SK-N-MC (cell line): ENCODE measurements around the gene RBMS1.

ENCODE experiments used
- DNase-seq: peaks from one replicate; pipeline ENCODE4 v3.0.0-alpha.2; 2011; ENCODE audit warnings: low read depth, low spot score
- H3K27ac ChIP-seq: fragments of 200-600 bp; sonication (generic); 2 replicates; pipeline ENCODE4 v1.5.1; 2016; ENCODE audit warnings: mixed run types
- H3K36me3 ChIP-seq: fragments of 200-600 bp; sonication (generic); 2 replicates; pipeline ENCODE4 v1.6.1; 2017; ENCODE audit warnings: antibody characterized with exemption, low read length, mixed read lengths; ENCODE audit not compliant: insufficient read depth
- H3K4me3 ChIP-seq: fragments of 200-600 bp; sonication (generic); 2 replicates; pipeline ENCODE4 v1.5.1; 2016
- H3K9ac ChIP-seq: fragments of 200-600 bp; sonication (generic); 2 replicates; pipeline ENCODE4 v1.8.0; 2017; ENCODE audit warnings: mixed run types, mixed read lengths; ENCODE audit not compliant: insufficient read length
- H3K9me3 ChIP-seq: fragments of 200-600 bp; sonication (generic); 2 replicates; pipeline ENCODE4 v1.6.1; 2017; ENCODE audit warnings: low read depth, mild to moderate bottlenecking, antibody characterized with exemption, low read length, moderate library complexity, mixed read lengths
- EZH2 ChIP-seq: fragments of 200-600 bp; sonication (generic); IDR thresholded peaks from one replicate; pipeline ENCODE4 v1.6.1; 2017; ENCODE audit warnings: antibody characterized with exemption
- FOXP2 ChIP-seq: optimal IDR thresholded peaks from 2 replicates; pipeline ENCODE3; 2011; ENCODE audit warnings: mild to moderate bottlenecking, moderate library complexity; ENCODE audit not compliant: insufficient read depth; ENCODE audit errors: extremely low read length, control extremely low read depth
- POLR2AphosphoS5 ChIP-seq: IDR thresholded peaks from 2 replicates; pipeline ENCODE4 v1.6.1; 2012; ENCODE audit warnings: mild to moderate bottlenecking, low read depth, low read length, borderline replicate concordance

The RBMS1 gene

DNA sequence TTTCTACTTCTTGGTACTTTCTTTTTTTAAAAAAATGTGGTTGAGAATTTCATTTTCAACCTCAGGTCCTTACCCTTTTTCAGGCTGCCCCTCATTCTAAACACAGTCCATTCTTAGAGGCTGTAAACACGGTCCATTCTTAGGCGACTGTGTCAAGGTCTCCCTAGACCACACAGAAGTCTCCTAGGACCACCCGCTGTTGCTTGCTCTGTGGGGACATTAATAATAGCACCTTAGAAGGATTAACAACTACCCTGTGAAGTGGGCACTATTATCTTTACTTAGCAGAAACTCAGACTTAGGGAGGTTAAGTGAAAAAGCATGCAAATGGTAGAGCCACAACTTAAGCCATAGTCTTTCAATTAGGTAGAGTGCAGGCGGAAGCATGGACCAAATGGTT is 91.7 kb downstream of the RBMS1 start:
- Histone ChIP-seq H3K36me3 (no peaks in the 10 kb centered on the region), H3K9ac (no peak overlapping the region), H3K27ac (no peak overlapping the region), H3K4me3 (no peak overlapping the region), H3K9me3 (no peaks in the 10 kb centered on the region)
- DNase-seq: no peak
- no peak for TF ChIP-seq POLR2AphosphoS5
- TF ChIP-seq FOXP2: no peak
- no peak for TF ChIP-seq EZH2

DNA sequence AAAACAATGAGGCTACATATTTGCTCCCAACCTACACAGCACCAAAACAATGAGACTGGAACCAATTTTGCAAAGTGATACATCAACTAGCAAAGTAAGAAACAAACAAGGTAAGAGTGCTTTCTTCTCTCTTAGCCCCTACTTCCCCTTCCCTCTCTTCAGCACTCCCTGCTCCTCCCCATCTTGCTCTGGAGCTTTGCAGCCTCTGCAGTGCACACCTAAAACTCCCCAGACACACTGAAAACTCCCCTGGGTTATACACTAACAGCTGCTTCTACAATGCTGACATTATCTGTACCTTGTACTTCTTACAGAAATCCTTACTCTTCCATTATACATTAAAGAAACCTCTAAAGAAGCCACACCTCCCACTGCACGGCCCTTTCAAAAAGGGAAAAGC is 93.7 kb downstream of the RBMS1 start:
- H3K36me3 ChIP-seq: no peaks in the 10 kb centered on the region
- H3K9me3 ChIP-seq: no peaks in the 10 kb centered on the region
- DNase-seq: no peak
- H3K27ac ChIP-seq: no peak overlapping the region
- TF ChIP-seq FOXP2: no peak
- TF ChIP-seq EZH2: no peak
- TF ChIP-seq POLR2AphosphoS5: no peak
- H3K4me3 ChIP-seq: no peak overlapping the region
- no peak overlapping the region for H3K9ac ChIP-seq

- no peaks in the 10 kb centered on the region for H3K36me3 ChIP-seq
- H3K9ac ChIP-seq: no peak overlapping the region
- no peak overlapping the region for H3K27ac ChIP-seq
- TF ChIP-seq EZH2 (no peak), FOXP2 (no peak), POLR2AphosphoS5 (no peak)
- H3K4me3 ChIP-seq: no peak overlapping the region
- no peak for DNase-seq
- no peaks in the 10 kb centered on the region for H3K9me3 ChIP-seq
Observed at GRCh38 chr2:160397530-160397865, 96.1 kb downstream of the RBMS1 start.

- H3K9ac ChIP-seq: no peak overlapping the region
- no peak overlapping the region for H3K4me3 ChIP-seq
- TF ChIP-seq FOXP2: no peak
- no peak for TF ChIP-seq POLR2AphosphoS5
- TF ChIP-seq EZH2: no peak
Observed at GRCh38 chr2:160394153-160394552, 99.5 kb downstream of the RBMS1 start.

GRCh38 chr2:160392201-160392600 is 101.4 kb downstream of the RBMS1 start:
- Histone ChIP-seq H3K9ac (no peak overlapping the region), H3K4me3 (no peak overlapping the region), H3K36me3 (no peaks in the 10 kb centered on the region), H3K27ac (no peak overlapping the region), H3K9me3 (no peaks in the 10 kb centered on the region)
- no peak for DNase-seq
- TF ChIP-seq FOXP2 (no peak), POLR2AphosphoS5 (no peak), EZH2 (no peak)

More at GRCh38 chr2:160394153-160394552, 99.5 kb downstream of the RBMS1 start:
- no peak overlapping the region for H3K27ac ChIP-seq
- DNase-seq: no peak
- H3K36me3 ChIP-seq: no peaks in the 10 kb centered on the region
- H3K9me3 ChIP-seq: no peaks in the 10 kb centered on the region

- DNase-seq: no peak
- Histone ChIP-seq H3K4me3 (no peak overlapping the region), H3K9me3 (no peaks in the 10 kb centered on the region), H3K27ac (no peak overlapping the region), H3K9ac (no peak overlapping the region), H3K36me3 (no peaks in the 10 kb centered on the region)
- TF ChIP-seq POLR2AphosphoS5: no peak
- no peak for TF ChIP-seq FOXP2
Observed at GRCh38 chr2:160390544-160391455, 102.8 kb downstream of the RBMS1 start.

DNA sequence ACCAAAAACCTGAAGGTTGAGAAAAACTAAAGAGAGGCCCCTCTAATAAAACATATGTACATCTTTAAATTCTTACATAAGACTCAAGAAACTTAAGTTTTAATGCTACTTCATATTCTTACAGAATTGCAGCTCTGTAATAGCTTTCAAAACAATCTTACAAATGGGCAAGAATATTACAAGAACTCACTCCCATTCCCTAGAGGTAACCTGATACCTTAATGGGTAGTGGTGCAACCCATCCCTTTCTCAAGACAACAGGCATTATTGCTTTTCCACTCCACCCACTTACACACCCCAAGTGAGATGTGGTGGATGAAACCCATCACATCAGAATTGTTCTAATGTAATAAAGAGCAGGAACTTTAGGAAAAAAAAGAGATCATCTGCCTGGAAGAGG is 103.7 kb downstream of the RBMS1 start:
- Histone ChIP-seq H3K4me3 (no peak overlapping the region), H3K9ac (no peak overlapping the region), H3K27ac (no peak overlapping the region), H3K9me3 (no peaks in the 10 kb centered on the region), H3K36me3 (no peaks in the 10 kb centered on the region)
- TF ChIP-seq EZH2 (no peak), POLR2AphosphoS5 (no peak), FOXP2 (no peak)
- no peak for DNase-seq

- Histone ChIP-seq H3K27ac (no peak overlapping the region), H3K9ac (no peak overlapping the region), H3K9me3 (no peaks in the 10 kb centered on the region), H3K4me3 (no peak overlapping the region), H3K36me3 (no peaks in the 10 kb centered on the region)
- TF ChIP-seq FOXP2 (no peak), EZH2 (no peak), POLR2AphosphoS5 (no peak)
- no peak for DNase-seq
Observed at GRCh38 chr2:160388464-160389263, 104.9 kb downstream of the RBMS1 start.
